ENCODE data around the gene GCA.
A peak's percentile ranks its signal among the peaks of the same experiment; 100 is the strongest.

The GCA gene

GRCh38 chr2:162343824-162344616 lies at the start of gene GCA:
Gene GCA (plus strand): TSS chr2:162344132. CDS start chr2:162344249, 117 bp downstream.
- Histone ChIP-seq H3K9ac (ENCODE audit: low read length) (peak within 1 kb of the TSS; percentile 72), H3K9me3 (ENCODE audit: control insufficient read depth, insufficient read depth, low read depth, low read length) (no peaks in the 10 kb centered on the region), H3K4me3 (ENCODE audit: low read depth, low read length) (peak within 1 kb of the TSS; percentile 88), H3K36me3 (ENCODE audit: control insufficient read depth, insufficient read depth, low read length) (no peaks in the 10 kb centered on the region; the same call in 1 of the 2 replicates), H3K27me3 (ENCODE audit: control insufficient read depth, insufficient read depth, low read length) (peaks cover 13% of the 10 kb centered on the region; the same call in 1 of the 2 replicates), H3K4me1 (ENCODE audit: control insufficient read depth, insufficient read depth, low read length) (no peaks in the 10 kb centered on the region), H3K27ac (ENCODE audit: low read depth, low read length) (no peak within 1 kb of the TSS)

- Histone ChIP-seq H3K27ac (ENCODE audit: low read depth, low read length) (no peak overlapping the region), H3K9ac (ENCODE audit: low read length) (no peak overlapping the region), H3K27me3 (ENCODE audit: control insufficient read depth, insufficient read depth, low read length) (no peaks in the 10 kb centered on the region)
Measured at GRCh38 chr2:162295009-162295408, 48.9 kb upstream of the GCA start.

GRCh38 chr2:162297925-162298552 lies 45.9 kb upstream of the GCA start:
- Histone ChIP-seq H3K27ac (ENCODE audit: low read depth, low read length) (no peak overlapping the region), H3K9me3 (ENCODE audit: control insufficient read depth, insufficient read depth, low read depth, low read length) (no peaks in the 10 kb centered on the region), H3K27me3 (ENCODE audit: control insufficient read depth, insufficient read depth, low read length) (no peaks in the 10 kb centered on the region), H3K4me3 (ENCODE audit: low read depth, low read length) (no peak overlapping the region), H3K36me3 (ENCODE audit: control insufficient read depth, insufficient read depth, low read length) (no peaks in the 10 kb centered on the region), H3K4me1 (ENCODE audit: control insufficient read depth, insufficient read depth, low read length) (no peaks in the 10 kb centered on the region), H3K9ac (ENCODE audit: low read length) (no peak overlapping the region)

More at GRCh38 chr2:162295009-162295408, 48.9 kb upstream of the GCA start:
- Histone ChIP-seq H3K4me3 (ENCODE audit: low read depth, low read length) (no peak overlapping the region), H3K4me1 (ENCODE audit: control insufficient read depth, insufficient read depth, low read length) (no peaks in the 10 kb centered on the region), H3K9me3 (ENCODE audit: control insufficient read depth, insufficient read depth, low read depth, low read length) (no peaks in the 10 kb centered on the region), H3K36me3 (ENCODE audit: control insufficient read depth, insufficient read depth, low read length) (no peaks in the 10 kb centered on the region)

- H3K27me3 ChIP-seq (ENCODE audit: control insufficient read depth, insufficient read depth, low read length) = no peaks in the 10 kb centered on the region
- no peaks in the 10 kb centered on the region for H3K4me1 ChIP-seq (ENCODE audit: control insufficient read depth, insufficient read depth, low read length)
- H3K9ac ChIP-seq (ENCODE audit: low read length) = no peak overlapping the region
- H3K4me3 ChIP-seq (ENCODE audit: low read depth, low read length) = no peak overlapping the region
- no peaks in the 10 kb centered on the region for H3K36me3 ChIP-seq (ENCODE audit: control insufficient read depth, insufficient read depth, low read length)
- no peak overlapping the region for H3K27ac ChIP-seq (ENCODE audit: low read depth, low read length)
- no peaks in the 10 kb centered on the region for H3K9me3 ChIP-seq (ENCODE audit: control insufficient read depth, insufficient read depth, low read depth, low read length)
Measured at GRCh38 chr2:162298669-162299335, 45.1 kb upstream of the GCA start.

- no peaks in the 10 kb centered on the region for H3K9me3 ChIP-seq (ENCODE audit: control insufficient read depth, insufficient read depth, low read depth, low read length)
- H3K27me3 ChIP-seq (ENCODE audit: control insufficient read depth, insufficient read depth, low read length) = no peaks in the 10 kb centered on the region
- H3K27ac ChIP-seq (ENCODE audit: low read depth, low read length) = no peak overlapping the region
- H3K9ac ChIP-seq (ENCODE audit: low read length) = no peak overlapping the region
- no peaks in the 10 kb centered on the region for H3K36me3 ChIP-seq (ENCODE audit: control insufficient read depth, insufficient read depth, low read length)
- no peak overlapping the region for H3K4me3 ChIP-seq (ENCODE audit: low read depth, low read length)
- H3K4me1 ChIP-seq (ENCODE audit: control insufficient read depth, insufficient read depth, low read length) = no peaks in the 10 kb centered on the region
Measured at GRCh38 chr2:162300266-162300665, 43.7 kb upstream of the GCA start.

- Histone ChIP-seq H3K9me3 (ENCODE audit: control insufficient read depth, insufficient read depth, low read depth, low read length) (no peaks in the 10 kb centered on the region), H3K27me3 (ENCODE audit: control insufficient read depth, insufficient read depth, low read length) (no peaks in the 10 kb centered on the region), H3K4me1 (ENCODE audit: control insufficient read depth, insufficient read depth, low read length) (no peaks in the 10 kb centered on the region), H3K4me3 (ENCODE audit: low read depth, low read length) (no peak overlapping the region), H3K9ac (ENCODE audit: low read length) (no peak overlapping the region), H3K36me3 (ENCODE audit: control insufficient read depth, insufficient read depth, low read length) (no peaks in the 10 kb centered on the region), H3K27ac (ENCODE audit: low read depth, low read length) (no peak overlapping the region)
Measured at GRCh38 chr2:162301151-162301804, 42.7 kb upstream of the GCA start.

GRCh38 chr2:162301877-162302276 lies 42.1 kb upstream of the GCA start:
- H3K4me1 ChIP-seq (ENCODE audit: control insufficient read depth, insufficient read depth, low read length) = no peaks in the 10 kb centered on the region
- H3K9ac ChIP-seq (ENCODE audit: low read length) = no peak overlapping the region
- H3K9me3 ChIP-seq (ENCODE audit: control insufficient read depth, insufficient read depth, low read depth, low read length) = no peaks in the 10 kb centered on the region
- no peak overlapping the region for H3K27ac ChIP-seq (ENCODE audit: low read depth, low read length)
- no peaks in the 10 kb centered on the region for H3K36me3 ChIP-seq (ENCODE audit: control insufficient read depth, insufficient read depth, low read length)
- H3K27me3 ChIP-seq (ENCODE audit: control insufficient read depth, insufficient read depth, low read length) = no peaks in the 10 kb centered on the region
- H3K4me3 ChIP-seq (ENCODE audit: low read depth, low read length) = no peak overlapping the region

GRCh38 chr2:162305901-162306300 lies 38.0 kb upstream of the GCA start:
- Histone ChIP-seq H3K4me3 (ENCODE audit: low read depth, low read length) (no peak overlapping the region), H3K9ac (ENCODE audit: low read length) (no peak overlapping the region), H3K4me1 (ENCODE audit: control insufficient read depth, insufficient read depth, low read length) (no peaks in the 10 kb centered on the region), H3K27ac (ENCODE audit: low read depth, low read length) (no peak overlapping the region), H3K9me3 (ENCODE audit: control insufficient read depth, insufficient read depth, low read depth, low read length) (no peaks in the 10 kb centered on the region), H3K36me3 (ENCODE audit: control insufficient read depth, insufficient read depth, low read length) (no peaks in the 10 kb centered on the region), H3K27me3 (ENCODE audit: control insufficient read depth, insufficient read depth, low read length) (no peaks in the 10 kb centered on the region)

- Histone ChIP-seq H3K9ac (ENCODE audit: low read length) (no peak overlapping the region), H3K4me3 (ENCODE audit: low read depth, low read length) (no peak overlapping the region), H3K4me1 (ENCODE audit: control insufficient read depth, insufficient read depth, low read length) (no peaks in the 10 kb centered on the region), H3K36me3 (ENCODE audit: control insufficient read depth, insufficient read depth, low read length) (no peaks in the 10 kb centered on the region), H3K27me3 (ENCODE audit: control insufficient read depth, insufficient read depth, low read length) (no peaks in the 10 kb centered on the region), H3K9me3 (ENCODE audit: control insufficient read depth, insufficient read depth, low read depth, low read length) (no peaks in the 10 kb centered on the region), H3K27ac (ENCODE audit: low read depth, low read length) (no peak overlapping the region)
Measured at GRCh38 chr2:162308747-162309503, 35.0 kb upstream of the GCA start.

GRCh38 chr2:162312853-162313252 lies 31.1 kb upstream of the GCA start:
- no peaks in the 10 kb centered on the region for H3K9me3 ChIP-seq (ENCODE audit: control insufficient read depth, insufficient read depth, low read depth, low read length)
- H3K4me1 ChIP-seq (ENCODE audit: control insufficient read depth, insufficient read depth, low read length) = no peaks in the 10 kb centered on the region
- H3K4me3 ChIP-seq (ENCODE audit: low read depth, low read length) = no peak overlapping the region
- no peaks in the 10 kb centered on the region for H3K36me3 ChIP-seq (ENCODE audit: control insufficient read depth, insufficient read depth, low read length)
- no peak overlapping the region for H3K9ac ChIP-seq (ENCODE audit: low read length)
- H3K27ac ChIP-seq (ENCODE audit: low read depth, low read length) = no peak overlapping the region
- peaks cover 10% of the 10 kb centered on the region for H3K27me3 ChIP-seq (ENCODE audit: control insufficient read depth, insufficient read depth, low read length)
